ENCODE measurements around the gene DCAF11. TPM values are rescaled to one million over a fixed set of nuclear protein-coding genes. Genes with fewer than 3 reads are reported as not detected.

Gene DCAF11
- total and polyA plus RNA-seq, 2 of the 13 experiments (the other 11 are each of a cell fraction or from before 2014, with no cell fraction given): 150 to 257 TPM

DNA sequence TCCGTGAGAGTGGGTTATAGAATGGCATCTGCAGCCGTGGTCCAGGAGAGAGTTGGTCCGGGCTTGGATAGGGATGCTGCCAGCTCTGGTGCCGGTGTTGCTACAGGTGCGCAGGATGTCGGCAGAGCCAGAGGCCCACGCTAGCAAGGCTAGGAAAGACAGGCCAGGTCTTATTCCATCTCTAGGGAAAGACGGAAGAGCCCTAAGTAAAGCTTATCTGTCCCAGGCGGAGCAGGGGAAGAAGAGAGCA is 20.9 kb downstream of the DCAF11 start (continued):
- TF ChIP-seq ZNF142 (CRISPR knock-in tag; IDR thresholded peaks at IDR 0.05): no peak
- TF ChIP-seq CEBPB (IDR thresholded peaks at IDR 0.05; ENCODE audit: borderline replicate concordance, low read depth, low read length): no peak
- TF ChIP-seq ZNF776 (CRISPR knock-in tag; IDR thresholded peaks at IDR 0.05): no peak
- no peak for TF ChIP-seq TCF7L2 (IDR thresholded peaks at IDR 0.05; ENCODE audit: low read depth, low read length)
- TF ChIP-seq ZNF335 (CRISPR knock-in tag; IDR thresholded peaks at IDR 0.05): peak; percentile 76; the same call in 1 of the 2 replicates
- no peak for TF ChIP-seq KLF9 (CRISPR knock-in tag; IDR thresholded peaks at IDR 0.05; ENCODE audit: low read depth)
- TF ChIP-seq MYC (CRISPR knock-in tag; IDR thresholded peaks at IDR 0.05; ENCODE audit: borderline replicate concordance): no peak
- TF ChIP-seq ZSCAN25 (CRISPR knock-in tag; IDR thresholded peaks at IDR 0.05): no peak
- no peak for TF ChIP-seq SMARCE1 (IDR thresholded peaks at IDR 0.05; ENCODE audit: borderline replicate concordance)
- TF ChIP-seq EZH2 (conservative IDR thresholded peaks at IDR 0.05; ENCODE audit: low read depth, low read length): no peak
- TF ChIP-seq RFXANK (CRISPR knock-in tag; IDR thresholded peaks at IDR 0.05): no peak
- no peak for TF ChIP-seq ZNF772 (CRISPR knock-in tag; IDR thresholded peaks at IDR 0.05)
- TF ChIP-seq MXI1 (IDR thresholded peaks at IDR 0.05; ENCODE audit: borderline replicate concordance, low read depth, low read length): no peak
- TF ChIP-seq MTA3 (CRISPR knock-in tag; IDR thresholded peaks at IDR 0.05): no peak
- no peak for TF ChIP-seq REXO4 (CRISPR knock-in tag; IDR thresholded peaks at IDR 0.05; ENCODE audit: borderline replicate concordance)
- TF ChIP-seq PITX1 (CRISPR knock-in tag; IDR thresholded peaks at IDR 0.05): peak; percentile 80
- TF ChIP-seq ZNF414 (CRISPR knock-in tag; IDR thresholded peaks at IDR 0.05): no peak
- no peak for TF ChIP-seq ZBTB38 (CRISPR knock-in tag; IDR thresholded peaks at IDR 0.05)
- TF ChIP-seq ZNF770 (CRISPR knock-in tag; IDR thresholded peaks at IDR 0.05): no peak
- no peak for TF ChIP-seq NR2F1 (CRISPR knock-in tag; IDR thresholded peaks at IDR 0.05)
- peak; percentile 19 for TF ChIP-seq PHF5A (CRISPR knock-in tag; IDR thresholded peaks at IDR 0.05; ENCODE audit: low read depth, unreplicated experiment)
